ENCODE data around the gene EYS.

EYS gene

GRCh38 chr6:64838726-64839125 lies 868.3 kb downstream of the EYS start:
- no peak for DNase-seq (ENCODE audit: low read depth)

- no peak for DNase-seq (ENCODE audit: low read depth)
Measured at GRCh38 chr6:64831680-64832079, 875.3 kb downstream of the EYS start.

- no peak for DNase-seq (ENCODE audit: low read depth)
Measured at GRCh38 chr6:64817525-64817924, 889.5 kb downstream of the EYS start.

GRCh38 chr6:64815718-64816117 lies 891.3 kb downstream of the EYS start:
- DNase-seq (ENCODE audit: low read depth): no peak

GRCh38 chr6:64812138-64812537 lies 894.9 kb downstream of the EYS start:
- DNase-seq (ENCODE audit: low read depth): no peak

GRCh38 chr6:64811119-64811518 lies 895.9 kb downstream of the EYS start:
- no peak for DNase-seq (ENCODE audit: low read depth)

- no peak for DNase-seq (ENCODE audit: low read depth)
Measured at GRCh38 chr6:64807785-64808184, 899.2 kb downstream of the EYS start.

- DNase-seq (ENCODE audit: low read depth): no peak
Measured at GRCh38 chr6:64803470-64804166, 903.4 kb downstream of the EYS start.

- no peak for DNase-seq (ENCODE audit: low read depth)
Measured at GRCh38 chr6:64792534-64792933, 914.5 kb downstream of the EYS start.

GRCh38 chr6:64789476-64789875 lies 917.5 kb downstream of the EYS start:
- no peak for DNase-seq (ENCODE audit: low read depth)

GRCh38 chr6:64786736-64787135 lies 920.3 kb downstream of the EYS start:
- no peak for DNase-seq (ENCODE audit: low read depth)

GRCh38 chr6:64782877-64783276 lies 924.1 kb downstream of the EYS start:
- no peak for DNase-seq (ENCODE audit: low read depth)

GRCh38 chr6:64777941-64778785 lies 928.9 kb downstream of the EYS start:
- DNase-seq (ENCODE audit: low read depth): no peak

- no peak for DNase-seq (ENCODE audit: low read depth)
Measured at GRCh38 chr6:64776359-64776758, 930.7 kb downstream of the EYS start.

- no peak for DNase-seq (ENCODE audit: low read depth)
Measured at GRCh38 chr6:64774881-64775280, 932.1 kb downstream of the EYS start.

- no peak for DNase-seq (ENCODE audit: low read depth)
Measured at GRCh38 chr6:64750910-64751309, 956.1 kb downstream of the EYS start.

- DNase-seq (ENCODE audit: low read depth): no peak
Measured at GRCh38 chr6:64737418-64737817, 969.6 kb downstream of the EYS start.

GRCh38 chr6:64736421-64736950 lies 970.5 kb downstream of the EYS start:
- no peak for DNase-seq (ENCODE audit: low read depth)

- DNase-seq (ENCODE audit: low read depth): no peak
Measured at GRCh38 chr6:64733433-64733832, 973.6 kb downstream of the EYS start.

- DNase-seq (ENCODE audit: low read depth): no peak
Measured at GRCh38 chr6:64732888-64733287, 974.1 kb downstream of the EYS start.

- DNase-seq (ENCODE audit: low read depth): no peak
Measured at GRCh38 chr6:64729522-64729921, 977.5 kb downstream of the EYS start.

- no peak for DNase-seq (ENCODE audit: low read depth)
Measured at GRCh38 chr6:64727075-64727474, 980.0 kb downstream of the EYS start.

GRCh38 chr6:64724091-64724490 lies 982.9 kb downstream of the EYS start:
- no peak for DNase-seq (ENCODE audit: low read depth)
